Sigmoid colon (tissue), 4 donors: ENCODE data around the gene EPB41L4A.

ENCODE experiments used
- POLR2AphosphoS5 ChIP-seq, 4 donors: sonication (generic); formaldehyde crosslinking; IDR thresholded peaks; one replicate each; pipeline ENCODE4 v1.6.1; 2017; ENCODE audit warnings: antibody characterized with exemption in 4 of 4
- TF ChIP-seq, protein P1 (sequence below), 4 experiments: fragments of 450-650 bp in 3 of 4; fragments of 200-600 bp in 1 of 4; IDR thresholded peaks; one replicate each; pipeline ENCODE4 v1.5.1; 2016 to 2019; ENCODE audit warnings: antibody characterized with exemption in 4 of 4, mild to moderate bottlenecking in 3 of 4, moderate library complexity in 2 of 4

DNA sequence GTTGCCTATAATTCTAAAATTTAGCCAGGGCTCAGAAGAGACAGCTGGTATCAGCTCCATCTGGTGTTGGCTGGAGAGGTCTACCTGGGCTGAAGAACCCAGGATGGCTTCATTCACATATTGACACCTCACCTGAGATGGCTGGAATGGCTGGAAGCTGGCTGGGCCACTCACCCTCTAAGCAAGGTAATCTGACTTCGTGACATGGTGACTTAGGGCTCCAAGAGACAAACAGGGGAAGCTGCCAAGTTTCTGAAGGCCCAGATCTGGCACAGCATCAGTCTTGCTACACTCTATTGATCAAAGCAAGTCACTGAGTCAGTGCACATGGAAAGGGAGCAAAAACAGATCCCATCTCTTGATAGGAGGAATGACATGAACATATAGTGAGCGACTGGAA lies 102.3 kb downstream of the EPB41L4A start:
- no peak for TF ChIP-seq POLR2AphosphoS5 (IDR thresholded peaks at IDR 0.05)
- TF ChIP-seq, protein P1, sequence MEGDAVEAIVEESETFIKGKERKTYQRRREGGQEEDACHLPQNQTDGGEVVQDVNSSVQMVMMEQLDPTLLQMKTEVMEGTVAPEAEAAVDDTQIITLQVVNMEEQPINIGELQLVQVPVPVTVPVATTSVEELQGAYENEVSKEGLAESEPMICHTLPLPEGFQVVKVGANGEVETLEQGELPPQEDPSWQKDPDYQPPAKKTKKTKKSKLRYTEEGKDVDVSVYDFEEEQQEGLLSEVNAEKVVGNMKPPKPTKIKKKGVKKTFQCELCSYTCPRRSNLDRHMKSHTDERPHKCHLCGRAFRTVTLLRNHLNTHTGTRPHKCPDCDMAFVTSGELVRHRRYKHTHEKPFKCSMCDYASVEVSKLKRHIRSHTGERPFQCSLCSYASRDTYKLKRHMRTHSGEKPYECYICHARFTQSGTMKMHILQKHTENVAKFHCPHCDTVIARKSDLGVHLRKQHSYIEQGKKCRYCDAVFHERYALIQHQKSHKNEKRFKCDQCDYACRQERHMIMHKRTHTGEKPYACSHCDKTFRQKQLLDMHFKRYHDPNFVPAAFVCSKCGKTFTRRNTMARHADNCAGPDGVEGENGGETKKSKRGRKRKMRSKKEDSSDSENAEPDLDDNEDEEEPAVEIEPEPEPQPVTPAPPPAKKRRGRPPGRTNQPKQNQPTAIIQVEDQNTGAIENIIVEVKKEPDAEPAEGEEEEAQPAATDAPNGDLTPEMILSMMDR (IDR thresholded peaks at IDR 0.05) = no peak
